ENCODE measurements around the gene LARP1. TPM values are rescaled to one million over a fixed set of nuclear protein-coding genes. Genes with fewer than 3 reads are reported as not detected.

Gene LARP1
- total and polyA plus RNA-seq, 10 of the 15 experiments (the other 5 are each of a cell fraction or from before 2014, with no cell fraction given) = 22.6 to 227 (median 60.8) TPM

DNA sequence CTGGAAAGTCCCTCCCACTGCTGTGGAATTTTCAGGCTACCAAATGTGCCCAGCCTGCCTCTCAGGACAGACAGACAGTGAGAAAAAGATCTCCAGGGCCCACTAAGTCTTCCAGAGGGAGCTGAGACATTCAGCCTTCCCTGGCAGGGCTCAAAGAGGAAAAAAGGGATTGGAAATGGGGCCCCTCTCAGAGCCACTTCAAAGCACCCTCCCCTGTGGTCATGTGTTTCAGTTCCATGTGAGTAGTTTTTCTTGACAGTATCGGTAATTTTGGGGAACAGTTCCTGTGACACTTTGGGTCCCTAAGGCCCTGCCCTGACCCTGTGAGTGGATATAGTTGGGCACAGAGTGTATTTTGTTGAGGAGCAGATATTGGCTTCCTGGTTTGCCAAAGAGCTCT, 25.0 kb downstream of the LARP1 start (continued):
- TF ChIP-seq, protein P1, sequence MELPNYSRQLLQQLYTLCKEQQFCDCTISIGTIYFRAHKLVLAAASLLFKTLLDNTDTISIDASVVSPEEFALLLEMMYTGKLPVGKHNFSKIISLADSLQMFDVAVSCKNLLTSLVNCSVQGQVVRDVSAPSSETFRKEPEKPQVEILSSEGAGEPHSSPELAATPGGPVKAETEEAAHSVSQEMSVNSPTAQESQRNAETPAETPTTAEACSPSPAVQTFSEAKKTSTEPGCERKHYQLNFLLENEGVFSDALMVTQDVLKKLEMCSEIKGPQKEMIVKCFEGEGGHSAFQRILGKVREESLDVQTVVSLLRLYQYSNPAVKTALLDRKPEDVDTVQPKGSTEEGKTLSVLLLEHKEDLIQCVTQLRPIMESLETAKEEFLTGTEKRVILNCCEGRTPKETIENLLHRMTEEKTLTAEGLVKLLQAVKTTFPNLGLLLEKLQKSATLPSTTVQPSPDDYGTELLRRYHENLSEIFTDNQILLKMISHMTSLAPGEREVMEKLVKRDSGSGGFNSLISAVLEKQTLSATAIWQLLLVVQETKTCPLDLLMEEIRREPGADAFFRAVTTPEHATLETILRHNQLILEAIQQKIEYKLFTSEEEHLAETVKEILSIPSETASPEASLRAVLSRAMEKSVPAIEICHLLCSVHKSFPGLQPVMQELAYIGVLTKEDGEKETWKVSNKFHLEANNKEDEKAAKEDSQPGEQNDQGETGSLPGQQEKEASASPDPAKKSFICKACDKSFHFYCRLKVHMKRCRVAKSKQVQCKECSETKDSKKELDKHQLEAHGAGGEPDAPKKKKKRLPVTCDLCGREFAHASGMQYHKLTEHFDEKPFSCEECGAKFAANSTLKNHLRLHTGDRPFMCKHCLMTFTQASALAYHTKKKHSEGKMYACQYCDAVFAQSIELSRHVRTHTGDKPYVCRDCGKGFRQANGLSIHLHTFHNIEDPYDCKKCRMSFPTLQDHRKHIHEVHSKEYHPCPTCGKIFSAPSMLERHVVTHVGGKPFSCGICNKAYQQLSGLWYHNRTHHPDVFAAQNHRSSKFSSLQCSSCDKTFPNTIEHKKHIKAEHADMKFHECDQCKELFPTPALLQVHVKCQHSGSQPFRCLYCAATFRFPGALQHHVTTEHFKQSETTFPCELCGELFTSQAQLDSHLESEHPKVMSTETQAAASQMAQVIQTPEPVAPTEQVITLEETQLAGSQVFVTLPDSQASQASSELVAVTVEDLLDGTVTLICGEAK (IDR thresholded peaks at IDR 0.05; ENCODE audit: borderline replicate concordance) = no peak
- TF ChIP-seq, protein P2, sequence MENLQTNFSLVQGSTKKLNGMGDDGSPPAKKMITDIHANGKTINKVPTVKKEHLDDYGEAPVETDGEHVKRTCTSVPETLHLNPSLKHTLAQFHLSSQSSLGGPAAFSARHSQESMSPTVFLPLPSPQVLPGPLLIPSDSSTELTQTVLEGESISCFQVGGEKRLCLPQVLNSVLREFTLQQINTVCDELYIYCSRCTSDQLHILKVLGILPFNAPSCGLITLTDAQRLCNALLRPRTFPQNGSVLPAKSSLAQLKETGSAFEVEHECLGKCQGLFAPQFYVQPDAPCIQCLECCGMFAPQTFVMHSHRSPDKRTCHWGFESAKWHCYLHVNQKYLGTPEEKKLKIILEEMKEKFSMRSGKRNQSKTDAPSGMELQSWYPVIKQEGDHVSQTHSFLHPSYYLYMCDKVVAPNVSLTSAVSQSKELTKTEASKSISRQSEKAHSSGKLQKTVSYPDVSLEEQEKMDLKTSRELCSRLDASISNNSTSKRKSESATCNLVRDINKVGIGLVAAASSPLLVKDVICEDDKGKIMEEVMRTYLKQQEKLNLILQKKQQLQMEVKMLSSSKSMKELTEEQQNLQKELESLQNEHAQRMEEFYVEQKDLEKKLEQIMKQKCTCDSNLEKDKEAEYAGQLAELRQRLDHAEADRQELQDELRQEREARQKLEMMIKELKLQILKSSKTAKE (IDR thresholded peaks at IDR 0.05; ENCODE audit: low read depth, poor library complexity, severe bottlenecking) = no peak
- TF ChIP-seq BRCA1 (IDR thresholded peaks at IDR 0.05; ENCODE audit: low read depth, low read length) (no peak), PAX8 (IDR thresholded peaks at IDR 0.05) (no peak), GABPA (IDR thresholded peaks at IDR 0.05; ENCODE audit: low read depth) (no peak), STAT1 (conservative IDR thresholded peaks at IDR 0.05) (no peak), RUNX3 (IDR thresholded peaks at IDR 0.05; ENCODE audit: low read length) (peak; percentile 81), ZNF217 (IDR thresholded peaks at IDR 0.05) (no peak), TCF7 (IDR thresholded peaks at IDR 0.05; ENCODE audit: borderline replicate concordance) (peak; percentile 84), POLR2AphosphoS5 (IDR thresholded peaks at IDR 0.05; ENCODE audit: low read length) (no peak), SPI1 (IDR thresholded peaks at IDR 0.05; ENCODE audit: borderline replicate concordance, insufficient read depth, low read depth, low read length) (peak; percentile 60; the same call in 1 of the 2 replicates)
- TF ChIP-seq, protein P3, sequence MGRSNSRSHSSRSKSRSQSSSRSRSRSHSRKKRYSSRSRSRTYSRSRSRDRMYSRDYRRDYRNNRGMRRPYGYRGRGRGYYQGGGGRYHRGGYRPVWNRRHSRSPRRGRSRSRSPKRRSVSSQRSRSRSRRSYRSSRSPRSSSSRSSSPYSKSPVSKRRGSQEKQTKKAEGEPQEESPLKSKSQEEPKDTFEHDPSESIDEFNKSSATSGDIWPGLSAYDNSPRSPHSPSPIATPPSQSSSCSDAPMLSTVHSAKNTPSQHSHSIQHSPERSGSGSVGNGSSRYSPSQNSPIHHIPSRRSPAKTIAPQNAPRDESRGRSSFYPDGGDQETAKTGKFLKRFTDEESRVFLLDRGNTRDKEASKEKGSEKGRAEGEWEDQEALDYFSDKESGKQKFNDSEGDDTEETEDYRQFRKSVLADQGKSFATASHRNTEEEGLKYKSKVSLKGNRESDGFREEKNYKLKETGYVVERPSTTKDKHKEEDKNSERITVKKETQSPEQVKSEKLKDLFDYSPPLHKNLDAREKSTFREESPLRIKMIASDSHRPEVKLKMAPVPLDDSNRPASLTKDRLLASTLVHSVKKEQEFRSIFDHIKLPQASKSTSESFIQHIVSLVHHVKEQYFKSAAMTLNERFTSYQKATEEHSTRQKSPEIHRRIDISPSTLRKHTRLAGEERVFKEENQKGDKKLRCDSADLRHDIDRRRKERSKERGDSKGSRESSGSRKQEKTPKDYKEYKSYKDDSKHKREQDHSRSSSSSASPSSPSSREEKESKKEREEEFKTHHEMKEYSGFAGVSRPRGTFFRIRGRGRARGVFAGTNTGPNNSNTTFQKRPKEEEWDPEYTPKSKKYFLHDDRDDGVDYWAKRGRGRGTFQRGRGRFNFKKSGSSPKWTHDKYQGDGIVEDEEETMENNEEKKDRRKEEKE (IDR thresholded peaks at IDR 0.05) = no peak
- TF ChIP-seq, protein P4, sequence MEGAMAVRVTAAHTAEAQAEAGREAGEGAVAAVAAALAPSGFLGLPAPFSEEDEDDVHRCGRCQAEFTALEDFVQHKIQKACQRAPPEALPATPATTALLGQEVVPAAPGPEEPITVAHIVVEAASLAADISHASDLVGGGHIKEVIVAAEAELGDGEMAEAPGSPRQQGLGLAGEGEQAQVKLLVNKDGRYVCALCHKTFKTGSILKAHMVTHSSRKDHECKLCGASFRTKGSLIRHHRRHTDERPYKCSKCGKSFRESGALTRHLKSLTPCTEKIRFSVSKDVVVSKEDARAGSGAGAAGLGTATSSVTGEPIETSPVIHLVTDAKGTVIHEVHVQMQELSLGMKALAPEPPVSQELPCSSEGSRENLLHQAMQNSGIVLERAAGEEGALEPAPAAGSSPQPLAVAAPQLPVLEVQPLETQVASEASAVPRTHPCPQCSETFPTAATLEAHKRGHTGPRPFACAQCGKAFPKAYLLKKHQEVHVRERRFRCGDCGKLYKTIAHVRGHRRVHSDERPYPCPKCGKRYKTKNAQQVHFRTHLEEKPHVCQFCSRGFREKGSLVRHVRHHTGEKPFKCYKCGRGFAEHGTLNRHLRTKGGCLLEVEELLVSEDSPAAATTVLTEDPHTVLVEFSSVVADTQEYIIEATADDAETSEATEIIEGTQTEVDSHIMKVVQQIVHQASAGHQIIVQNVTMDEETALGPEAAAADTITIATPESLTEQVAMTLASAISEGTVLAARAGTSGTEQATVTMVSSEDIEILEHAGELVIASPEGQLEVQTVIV (IDR thresholded peaks at IDR 0.05; ENCODE audit: borderline replicate concordance, partially characterized antibody) = no peak
- TF ChIP-seq, protein P5, sequence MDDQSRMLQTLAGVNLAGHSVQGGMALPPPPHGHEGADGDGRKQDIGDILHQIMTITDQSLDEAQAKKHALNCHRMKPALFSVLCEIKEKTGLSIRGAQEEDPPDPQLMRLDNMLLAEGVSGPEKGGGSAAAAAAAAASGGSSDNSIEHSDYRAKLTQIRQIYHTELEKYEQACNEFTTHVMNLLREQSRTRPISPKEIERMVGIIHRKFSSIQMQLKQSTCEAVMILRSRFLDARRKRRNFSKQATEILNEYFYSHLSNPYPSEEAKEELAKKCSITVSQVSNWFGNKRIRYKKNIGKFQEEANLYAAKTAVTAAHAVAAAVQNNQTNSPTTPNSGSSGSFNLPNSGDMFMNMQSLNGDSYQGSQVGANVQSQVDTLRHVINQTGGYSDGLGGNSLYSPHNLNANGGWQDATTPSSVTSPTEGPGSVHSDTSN (IDR thresholded peaks at IDR 0.05; ENCODE audit: insufficient replicate concordance, low read depth, low read length) = no peak

All from GM12878 (cell line).